HepG2 (cell line): ENCODE data around the gene POLR3K. TPM values are rescaled to one million over a fixed set of nuclear protein-coding genes. Genes with fewer than 3 reads are reported as not detected.

Experiments
- ATAC-seq: fragments of 200-7000 bp; cut with Tn5 transposase; 3 replicates; pipeline ENCODE4 v1.9.1; 2020; ENCODE audit warnings: mild to moderate bottlenecking, moderate library complexity
- BruUV-seq: library from RNA; stranded (reverse); fragments of 400-500 nt; replicated peaks from 2 replicates; lab custom pipeline; 2021; lab: Mats Ljungman, UMichigan
- CTCF ChIA-PET: fragments of 300-600 bp; formaldehyde crosslinking; extraction: SDS; loops from one replicate; lab custom pipeline; 2021; ENCODE audit warnings: low total read pairs, inconsistent platforms, low intra/inter-chr PET ratio; lab: Yijun Ruan, JAX
- POLR2A ChIA-PET: fragments of 350-600 bp; sonication (Branson Sonifier 250); formaldehyde crosslinking; loops from one replicate; lab custom pipeline; 2020; ENCODE audit warnings: antibody characterized with exemption, inconsistent platforms; lab: Yijun Ruan, JAX
- DNase-seq: peaks from one replicate; pipeline ENCODE4 v3.0.0-alpha.2; 2015; ENCODE audit warnings: low spot score
- FAIRE-seq: peaks from 3 replicates; lab custom pipeline; 2011; peaks lifted over from hg19 to GRCh38; lab: Jason Lieb, UNC
- H2AFZ ChIP-seq: one replicate; pipeline ENCODE4 v1.6.1; 2011; ENCODE audit warnings: low read length, inconsistent platforms
- H3K27ac ChIP-seq: fragments of 300-600 bp; 3 replicates; pipeline ENCODE4 v1.8.0; 2011; ENCODE audit warnings: mixed run types, mild to moderate bottlenecking, mixed read lengths, low read length, inconsistent platforms; ENCODE audit not compliant: insufficient read depth; ENCODE audit errors: extremely low read length
- H3K27me3 ChIP-seq, 2 experiments: fragments of 200-600 bp in 1 of 2; 2 replicates in 1 of 2; 3 replicates in 1 of 2; pipeline versions ENCODE4 v1.6.0 to v1.8.0; 2011; ENCODE audit warnings: low read length in 2 of 2, mild to moderate bottlenecking in 2 of 2, moderate library complexity in 2 of 2, inconsistent platforms in 1 of 2; ENCODE audit not compliant: insufficient read depth in 2 of 2, control insufficient read depth in 1 of 2
- H3K36me3 ChIP-seq, 2 experiments: fragments of 200-600 bp in 1 of 2; replicated peaks in 1 of 2; 2 replicates in 1 of 2; 3 replicates in 1 of 2; pipeline versions ENCODE4 v1.5.1 to v1.8.0; 2011; ENCODE audit warnings: low read length in 2 of 2, inconsistent platforms in 1 of 2; ENCODE audit not compliant: insufficient read depth in 2 of 2, control insufficient read depth in 1 of 2
- H3K4me1 ChIP-seq: 2 replicates; pipeline ENCODE4 v1.5.1; 2012; ENCODE audit warnings: low read length, inconsistent platforms; ENCODE audit not compliant: insufficient read depth
- H3K4me2 ChIP-seq: 2 replicates; pipeline ENCODE4 v1.6.0; 2011; ENCODE audit warnings: low read depth, low read length, inconsistent platforms
- H3K4me3 ChIP-seq, 3 experiments: fragments of 200-600 bp in 1 of 3; sonication (generic), shearing (Covaris generic) in 1 of 3; replicated peaks in 1 of 3; 2 replicates each; pipeline ENCODE4 v1.5.1; 2011 to 2016; ENCODE audit warnings: low read length in 3 of 3, inconsistent platforms in 2 of 3, low read depth in 2 of 3, mild to moderate bottlenecking in 2 of 3, control low read depth in 1 of 3, mixed read lengths in 1 of 3; ENCODE audit not compliant: insufficient read depth in 1 of 3
- H3K79me2 ChIP-seq: one replicate; pipeline ENCODE4 v1.6.1; 2011; ENCODE audit warnings: low read length, inconsistent platforms; ENCODE audit not compliant: insufficient read depth
- H3K9ac ChIP-seq: 2 replicates; pipeline ENCODE4 v1.6.0; 2011; ENCODE audit warnings: mild to moderate bottlenecking, low read depth, low read length, inconsistent platforms; ENCODE audit not compliant: insufficient read depth
- H3K9me3 ChIP-seq: 2 replicates; pipeline ENCODE4 v1.5.1; 2012; ENCODE audit warnings: mild to moderate bottlenecking, low read length
- H4K20me1 ChIP-seq: 2 replicates; pipeline ENCODE4 v1.6.0; 2011; ENCODE audit warnings: inconsistent platforms, mild to moderate bottlenecking, low read length, moderate library complexity; ENCODE audit not compliant: insufficient read depth
- ARID2 ChIP-seq: sonication (generic); formaldehyde crosslinking; IDR thresholded peaks from 2 replicates; pipeline ENCODE4 v1.8.1; 2022; ENCODE audit warnings: mild to moderate bottlenecking, missing genetic modification reagents, borderline replicate concordance
- CERS6 ChIP-seq: sonication (generic); formaldehyde crosslinking; IDR thresholded peaks from 2 replicates; pipeline ENCODE4 v1.5.0; 2020; ENCODE audit warnings: missing genetic modification reagents
- CTCF ChIP-seq: sonication (generic); formaldehyde crosslinking; IDR thresholded peaks from 2 replicates; pipeline ENCODE4 v1.5.0; 2020; ENCODE audit warnings: mild to moderate bottlenecking, missing genetic modification reagents, moderate library complexity
- DR1 ChIP-seq: sonication (generic); formaldehyde crosslinking; IDR thresholded peaks from 2 replicates; pipeline ENCODE4 v1.8.0; 2021; ENCODE audit warnings: mild to moderate bottlenecking, missing genetic modification reagents, inconsistent platforms
- KAT8 ChIP-seq: IDR thresholded peaks from 2 replicates; pipeline ENCODE4 v1.6.1; 2016; ENCODE audit warnings: missing genetic modification reagents, missing compliant biosample characterization
- ZNF619 ChIP-seq: sonication (generic); formaldehyde crosslinking; IDR thresholded peaks from 2 replicates; pipeline ENCODE4 v1.4.0; 2020; ENCODE audit warnings: mild to moderate bottlenecking, missing genetic modification reagents
- WGBS: methylation state at CpG from one replicate; pipeline ENCODE4 v1.1.6; 2017; ENCODE audit warnings: low lambda C conversion rate; 5-methylcytosine and 5-hydroxymethylcytosine counted together
- in situ Hi-C: cut with HindIII; loops from 2 replicates; pipeline ENCODE4 v1.10.0; 2017; ENCODE audit warnings: low pct_unique_long_range_greater_than_20kb; ENCODE audit not compliant: extremely low pct_ligation_motif_present
- intact Hi-C: fragments of 100-400 bp; cut with micrococcal nuclease; formaldehyde crosslinking; loops from one replicate; pipeline ENCODE4 v1.10.0; 2022; ENCODE audit not compliant: unreplicated experiment
- polyA plus RNA-seq, 8 experiments: library from polyadenylated mRNA; depleted of rRNA in 3 of 8; stranded (reverse) in 7 of 8; unstranded in 1 of 8; fragments of >200 nt; fragmentation: Illumina TruSeq in 4 of 8; extraction: Trizol in 4 of 8; gene quantifications; 2 replicates each; pipeline versions ENCODE4 v1.2.1 to v1.2.3, GENCODE V29; 2011 to 2016; ENCODE audit warnings: low read depth in 4 of 8, missing spikeins in 1 of 8, mixed read lengths in 1 of 8; ENCODE audit not compliant: insufficient read depth in 1 of 8
- total RNA-seq, 5 experiments: library from RNA; depleted of rRNA; stranded (reverse); fragments of >200 nt; fragmentation: Illumina TruSeq; extraction: Trizol; gene quantifications; 2 replicates each; pipeline ENCODE4 v1.2.3, GENCODE V29; 2016; ENCODE audit warnings: low read depth in 1 of 5

Gene POLR3K
- total and polyA plus RNA-seq, 2 of the 13 experiments (the other 11 are each of a cell fraction or from before 2014, with no cell fraction given), result 14.8 to 18.8 TPM

- DNase-seq (no peak), ATAC-seq (no peak), FAIRE-seq (no peak)
- WGBS, result 97% methylated on average over 26 of the region's 32 CpGs
- Histone ChIP-seq H3K9me3 (no peaks in the 10 kb centered on the region), H3K36me3 (peaks cover 8 to 17% of the 10 kb centered on the region in 2 experiments; a peak in 4 of 5 replicates), H3K9ac (no peak overlapping the region), H3K4me2 (no peak overlapping the region), H3K27ac (no peak overlapping the region), H2AFZ (no peak overlapping the region), H3K27me3 (no peaks in the 10 kb centered on the region), H3K4me1 (0 out of 2 replicates have a peak, but pooled peaks cover 15% of the 10 kb centered on the region), H3K79me2 (no peaks in the 10 kb centered on the region), H3K4me3 (no peak overlapping the region), H4K20me1 (peaks cover 3% of the 10 kb centered on the region; the same call in 1 of the 2 replicates)
- intact Hi-C loops (no loop called here), in situ Hi-C loops (no loop called here)
- TF ChIP-seq ZNF619 (CRISPR knock-in tag), result no peak
- TF ChIP-seq DR1, result no peak
- TF ChIP-seq CERS6 (CRISPR knock-in tag), result no peak
- TF ChIP-seq CTCF (CRISPR knock-in tag), result no peak
- no peak for TF ChIP-seq KAT8 (CRISPR knock-in tag)
- no peak for TF ChIP-seq ARID2 (CRISPR knock-in tag)
- no TSS peak for BruUV-seq
- CTCF ChIA-PET, result no interaction called here
- POLR2A ChIA-PET, result no interaction called here
Observed at GRCh38 chr16:61879-62281, 8.5 kb upstream of the POLR3K start.
